ENCODE measurements around the gene UVSSA. TPM values are rescaled to one million over a fixed set of nuclear protein-coding genes. Genes with fewer than 3 reads are reported as not detected.

UVSSA gene
- total RNA-seq, 3 donors from 2014 or later (not counting 1 experiment from before 2014, with no cell fraction given), result 48.0 to 59.4 (median 56.4) TPM

- H3K27ac Mint-ChIP-seq, result no peak overlapping the region
- ATAC-seq (no peak), DNase-seq (no peak)
- Histone ChIP-seq H3K4me1 (ENCODE audit: control insufficient read depth, insufficient read depth, low read length) (no peaks in the 10 kb centered on the region), H3K9me3 (ENCODE audit: control insufficient read depth, insufficient read depth, low read length) (no peaks in the 10 kb centered on the region), H3K27ac (ENCODE audit: low read length) (no peak overlapping the region), H3K4me3 (ENCODE audit: low read length) (no peak overlapping the region), H3K36me3 (ENCODE audit: control insufficient read depth, insufficient read depth, low read length) (peaks cover 3% of the 10 kb centered on the region), H3K27me3 (ENCODE audit: control insufficient read depth, insufficient read depth, low read length) (no peaks in the 10 kb centered on the region)
- H3K36me3 Mint-ChIP-seq, result no peaks in the 10 kb centered on the region
- intact Hi-C loops (cut with micrococcal nuclease), result no loop called here
- WGBS (ENCODE audit: insufficient coverage), result 91% methylated on average over 35 of the region's 35 CpGs
- H3K9me3 Mint-ChIP-seq, result no peaks in the 10 kb centered on the region
- H3K27me3 Mint-ChIP-seq (ENCODE audit: low read depth in 2 of 2), result no peaks in the 10 kb centered on the region
- H3K4me3 Mint-ChIP-seq, result no peak overlapping the region
- TF ChIP-seq CTCF (IDR thresholded peaks at IDR 0.05), result no peak
- H3K4me1 Mint-ChIP-seq, result no peaks in the 10 kb centered on the region
Measured at GRCh38 chr4:1366371-1367229, 19.6 kb downstream of the UVSSA start.

- intact Hi-C loops (cut with micrococcal nuclease), result no loop called here
- no peaks in the 10 kb centered on the region for H3K36me3 Mint-ChIP-seq
- TF ChIP-seq CTCF (IDR thresholded peaks at IDR 0.05), result no peak
Measured at GRCh38 chr4:1367230-1367935, 20.4 kb downstream of the UVSSA start.

GRCh38 chr4:1367936-1368289 is 20.9 kb downstream of the UVSSA start:
- peaks cover 2 to 3% of the 10 kb centered on the region in 2 donors for H3K4me1 Mint-ChIP-seq
- peaks cover 9% of the 10 kb centered on the region for H3K36me3 ChIP-seq (ENCODE audit: control insufficient read depth, insufficient read depth, low read length)
- no peaks in the 10 kb centered on the region for H3K9me3 Mint-ChIP-seq
- H3K4me1 ChIP-seq (ENCODE audit: control insufficient read depth, insufficient read depth, low read length), result no peaks in the 10 kb centered on the region
- no peak overlapping the region for H3K27ac ChIP-seq (ENCODE audit: low read length)
- no peaks in the 10 kb centered on the region for H3K27me3 Mint-ChIP-seq (ENCODE audit: low read depth in 2 of 2)
- no peak overlapping the region for H3K27ac Mint-ChIP-seq
- H3K27me3 ChIP-seq (ENCODE audit: control insufficient read depth, insufficient read depth, low read length), result no peaks in the 10 kb centered on the region
- TF ChIP-seq CTCF (IDR thresholded peaks at IDR 0.05), result no peak
- DNase-seq (no peak), ATAC-seq (no peak)
- intact Hi-C loops (cut with micrococcal nuclease), result no loop called here
- H3K36me3 Mint-ChIP-seq, result no peaks in the 10 kb centered on the region
- H3K4me3 Mint-ChIP-seq, result no peak overlapping the region
- H3K4me3 ChIP-seq (ENCODE audit: low read length), result no peak overlapping the region
- H3K9me3 ChIP-seq (ENCODE audit: control insufficient read depth, insufficient read depth, low read length), result no peaks in the 10 kb centered on the region
- WGBS (ENCODE audit: insufficient coverage), result 96% methylated on average over 10 of the region's 10 CpGs

More at GRCh38 chr4:1367230-1367935, 20.4 kb downstream of the UVSSA start:
- Mint-ChIP-seq H3K9me3 (no peaks in the 10 kb centered on the region), H3K27me3 (ENCODE audit: low read depth in 2 of 2) (no peaks in the 10 kb centered on the region), H3K4me3 (no peak overlapping the region), H3K4me1 (no peaks in the 10 kb centered on the region), H3K27ac (no peak overlapping the region)
- DNase-seq (no peak), ATAC-seq (no peak)
- H3K27me3 ChIP-seq (ENCODE audit: control insufficient read depth, insufficient read depth, low read length), result no peaks in the 10 kb centered on the region
- peaks cover 9% of the 10 kb centered on the region for H3K36me3 ChIP-seq (ENCODE audit: control insufficient read depth, insufficient read depth, low read length)
- H3K9me3 ChIP-seq (ENCODE audit: control insufficient read depth, insufficient read depth, low read length), result no peaks in the 10 kb centered on the region
- no peak overlapping the region for H3K27ac ChIP-seq (ENCODE audit: low read length)
- 94% methylated on average over 17 of the region's 17 CpGs for WGBS (ENCODE audit: insufficient coverage)
- H3K4me1 ChIP-seq (ENCODE audit: control insufficient read depth, insufficient read depth, low read length), result no peaks in the 10 kb centered on the region
- no peak overlapping the region for H3K4me3 ChIP-seq (ENCODE audit: low read length)
